Neural progenitor cell (in vitro differentiated cells): ENCODE results near the gene AFMID. TPM values are rescaled to one million over a fixed set of nuclear protein-coding genes. Genes with fewer than 3 reads are reported as not detected.

Source experiments
- DNase-seq: peaks from one replicate; pipeline ENCODE4 v3.0.0-alpha.2; 2016; ENCODE audit warnings: low spot score
- H2AFZ ChIP-seq: fragments of 200-600 bp; sonication (generic); replicated peaks from 2 replicates; pipeline ENCODE4 v1.6.1; 2016; ENCODE audit warnings: antibody characterized with exemption
- H3F3A ChIP-seq: fragments of 200-600 bp; sonication (generic); 2 replicates; pipeline ENCODE4 v1.6.1; 2016; ENCODE audit warnings: antibody characterized with exemption, low read depth
- H3K27ac ChIP-seq: fragments of 200-600 bp; sonication (generic); 2 replicates; pipeline ENCODE4 v1.5.1; 2016; ENCODE audit warnings: mild to moderate bottlenecking
- H3K27me3 ChIP-seq: fragments of 200-600 bp; sonication (generic); 2 replicates; pipeline ENCODE4 v1.6.1; 2016; ENCODE audit warnings: mild to moderate bottlenecking, moderate library complexity
- H3K36me3 ChIP-seq: fragments of 200-600 bp; sonication (generic); 2 replicates; pipeline ENCODE4 v1.5.1; 2016
- H3K4me1 ChIP-seq: fragments of 200-600 bp; sonication (generic); 2 replicates; pipeline ENCODE4 v1.6.1; 2016; ENCODE audit warnings: mixed run types
- H3K4me2 ChIP-seq: fragments of 200-600 bp; sonication (generic); 2 replicates; pipeline ENCODE4 v1.6.1; 2016
- H3K4me3 ChIP-seq: fragments of 200-600 bp; sonication (generic); 2 replicates; pipeline ENCODE4 v1.5.1; 2016
- H3K79me2 ChIP-seq: fragments of 200-600 bp; sonication (generic); 2 replicates; pipeline ENCODE4 v1.6.1; 2016; ENCODE audit warnings: low read depth
- H3K9ac ChIP-seq: fragments of 200-600 bp; sonication (generic); 2 replicates; pipeline ENCODE4 v1.6.1; 2016
- H3K9me3 ChIP-seq: fragments of 200-600 bp; sonication (generic); 2 replicates; pipeline ENCODE4 v1.5.1; 2016; ENCODE audit warnings: low read depth
- H4K20me1 ChIP-seq: fragments of 200-600 bp; sonication (generic); 2 replicates; pipeline ENCODE4 v1.6.1; 2016; ENCODE audit warnings: low read depth
- H3K27ac Mint-ChIP-seq: 3 replicates; pipeline ENCODE4 v1.8.0; 2021; ENCODE audit warnings: mixed read lengths
- H3K27me3 Mint-ChIP-seq: 2 replicates; pipeline ENCODE4 v1.8.0; 2022; ENCODE audit warnings: low read depth, mild to moderate bottlenecking, inconsistent platforms, moderate library complexity, mixed read lengths; ENCODE audit not compliant: insufficient read depth
- H3K36me3 Mint-ChIP-seq: 3 replicates; pipeline ENCODE4 v1.8.0; 2021; ENCODE audit warnings: mixed read lengths
- H3K4me1 Mint-ChIP-seq: 3 replicates; pipeline ENCODE4 v1.8.0; 2021; ENCODE audit warnings: mixed read lengths
- H3K4me3 Mint-ChIP-seq: 3 replicates; pipeline ENCODE4 v1.8.0; 2021; ENCODE audit warnings: mild to moderate bottlenecking, moderate library complexity, mixed read lengths
- H3K9me3 Mint-ChIP-seq: 3 replicates; pipeline ENCODE4 v1.8.0; 2020; ENCODE audit warnings: mixed read lengths
- CTCF ChIP-seq: fragments of 200-600 bp; sonication (generic); IDR thresholded peaks from 2 replicates; pipeline ENCODE4 v1.5.1; 2017; ENCODE audit warnings: antibody characterized with exemption, mild to moderate bottlenecking
- EZH2 ChIP-seq: fragments of 200-600 bp; sonication (generic); IDR thresholded peaks from 2 replicates; pipeline ENCODE4 v1.6.1; 2017; ENCODE audit warnings: antibody characterized with exemption, mild to moderate bottlenecking, moderate library complexity
- EZH2phosphoT487 ChIP-seq: fragments of 200-600 bp; sonication (generic); IDR thresholded peaks from 2 replicates; pipeline ENCODE4 v1.6.1; 2017; ENCODE audit warnings: antibody characterized with exemption
- total RNA-seq: library from RNA; depleted of rRNA; stranded (reverse); fragments of >200 nt; gene quantifications from 2 replicates; pipeline ENCODE4 v1.2.3, GENCODE V29; 2015; ENCODE audit warnings: low replicate concordance

AFMID gene
- total RNA-seq, 1 donor from 2014 or later = 76.8 TPM

GRCh38 chr17:78175643-78175981, 11.6 kb upstream of the AFMID start:
- H3F3A ChIP-seq = peaks cover 49% of the 10 kb centered on the region
- H2AFZ ChIP-seq = no peak overlapping the region
- H3K4me3 ChIP-seq = no peak overlapping the region
- H3K27ac ChIP-seq = no peak overlapping the region
- no peaks in the 10 kb centered on the region for H3K4me1 ChIP-seq
- no peaks in the 10 kb centered on the region for H3K79me2 ChIP-seq
- H3K36me3 Mint-ChIP-seq = peaks cover 28% of the 10 kb centered on the region
- no peaks in the 10 kb centered on the region for H3K9me3 Mint-ChIP-seq
- no peaks in the 10 kb centered on the region for H3K27me3 ChIP-seq
- no peak overlapping the region for H3K4me2 ChIP-seq
- peaks cover 3% of the 10 kb centered on the region for H3K36me3 ChIP-seq
- TF ChIP-seq EZH2phosphoT487 (no peak), CTCF (no peak), EZH2 (no peak)
- no peak overlapping the region for H3K27ac Mint-ChIP-seq
- H4K20me1 ChIP-seq = peaks cover 22% of the 10 kb centered on the region
- no peak overlapping the region for H3K4me3 Mint-ChIP-seq
- H3K9me3 ChIP-seq = no peaks in the 10 kb centered on the region
- peaks cover 16% of the 10 kb centered on the region for H3K4me1 Mint-ChIP-seq
- no peak overlapping the region for H3K9ac ChIP-seq
- no peak for DNase-seq
- H3K27me3 Mint-ChIP-seq = peaks cover 10% of the 10 kb centered on the region

GRCh38 chr17:78176548-78177025, 10.6 kb upstream of the AFMID start:
- H3K4me1 Mint-ChIP-seq = peaks cover 16% of the 10 kb centered on the region
- Histone ChIP-seq H3K4me3 (no peak overlapping the region), H3K4me2 (no peak overlapping the region), H3K27ac (peak overlapping the region; percentile 31), H3K27me3 (no peaks in the 10 kb centered on the region), H3F3A (peaks cover 47% of the 10 kb centered on the region), H3K9me3 (no peaks in the 10 kb centered on the region), H3K36me3 (peaks cover 3% of the 10 kb centered on the region), H3K9ac (no peak overlapping the region), H3K79me2 (peaks cover 7% of the 10 kb centered on the region), H2AFZ (no peak overlapping the region), H4K20me1 (peaks cover 22% of the 10 kb centered on the region), H3K4me1 (no peaks in the 10 kb centered on the region)
- H3K4me3 Mint-ChIP-seq = no peak overlapping the region
- no peaks in the 10 kb centered on the region for H3K9me3 Mint-ChIP-seq
- H3K27ac Mint-ChIP-seq = no peak overlapping the region
- DNase-seq = peak; percentile 79
- peaks cover 32% of the 10 kb centered on the region for H3K36me3 Mint-ChIP-seq
- H3K27me3 Mint-ChIP-seq = peaks cover 10% of the 10 kb centered on the region
- no peak for TF ChIP-seq EZH2
- TF ChIP-seq CTCF = peak; percentile 96

DNA sequence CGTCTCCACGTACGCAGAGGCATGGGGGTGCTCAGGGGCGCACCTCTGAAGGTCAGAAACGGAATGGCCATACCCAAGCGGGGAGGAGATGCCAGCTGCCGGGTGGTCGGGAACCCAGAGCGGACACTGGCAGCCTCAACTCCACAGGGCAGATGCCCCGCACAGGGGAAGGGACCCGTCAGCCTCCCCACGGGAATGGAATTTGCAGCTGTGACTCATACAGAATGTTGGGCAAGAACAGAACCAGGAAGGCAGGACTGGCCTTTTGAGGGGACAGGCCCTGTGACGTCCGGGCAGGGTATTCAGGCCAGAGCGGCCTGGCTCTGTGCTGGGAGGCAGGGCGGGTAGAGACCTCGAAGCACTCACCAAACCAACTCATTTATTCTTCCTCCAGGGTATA, 7.8 kb upstream of the AFMID start:
- Histone ChIP-seq H3K36me3 (peaks cover 3% of the 10 kb centered on the region), H3F3A (peaks cover 24% of the 10 kb centered on the region), H3K4me2 (no peak overlapping the region), H3K4me1 (no peaks in the 10 kb centered on the region), H3K79me2 (peaks cover 35% of the 10 kb centered on the region), H2AFZ (no peak overlapping the region), H3K27ac (no peak overlapping the region), H3K4me3 (no peak overlapping the region), H3K27me3 (no peaks in the 10 kb centered on the region), H4K20me1 (peaks cover 31% of the 10 kb centered on the region), H3K9me3 (no peaks in the 10 kb centered on the region), H3K9ac (no peak overlapping the region)
- no peak for DNase-seq
- no peak for TF ChIP-seq EZH2
- TF ChIP-seq CTCF = no peak
- TF ChIP-seq EZH2phosphoT487 = no peak
- no peaks in the 10 kb centered on the region for H3K9me3 Mint-ChIP-seq
- peaks cover 10% of the 10 kb centered on the region for H3K4me1 Mint-ChIP-seq
- no peak overlapping the region for H3K27ac Mint-ChIP-seq
- peaks cover 9% of the 10 kb centered on the region for H3K27me3 Mint-ChIP-seq
- no peak overlapping the region for H3K4me3 Mint-ChIP-seq
- H3K36me3 Mint-ChIP-seq = peaks cover 34% of the 10 kb centered on the region
